ENCODE measurements around the gene NAA25. TPM values are rescaled to one million over a fixed set of nuclear protein-coding genes. Genes with fewer than 3 reads are reported as not detected.
"Not testable (repeated sequence)": the region's sequence is repeated elsewhere in the genome, so short reads cannot be mapped to it uniquely, and the experiment has no call there.

The NAA25 gene
- total RNA-seq, 1 donor from 2014 or later: 29.8 TPM

GRCh38 chr12:112087055-112087850, 21.3 kb downstream of the NAA25 start:
- DNase-seq (ENCODE audit: low spot score in 2 of 2): no peak
- FAIRE-seq: no peak

GRCh38 chr12:112066566-112066965, 42.0 kb downstream of the NAA25 start:
- no peak for FAIRE-seq
- no peak for DNase-seq (ENCODE audit: low spot score in 2 of 2)

- no peak for DNase-seq (ENCODE audit: low spot score in 2 of 2)
- FAIRE-seq: no peak
Measured at GRCh38 chr12:112063273-112063672, 45.3 kb downstream of the NAA25 start.

GRCh38 chr12:112061137-112061536, 47.4 kb downstream of the NAA25 start:
- no peak for DNase-seq (ENCODE audit: low spot score in 2 of 2)
- no peak for FAIRE-seq

- no peak for DNase-seq (ENCODE audit: low spot score in 2 of 2)
- no peak for FAIRE-seq
Measured at GRCh38 chr12:112049351-112049750, 59.2 kb downstream of the NAA25 start.

GRCh38 chr12:112046003-112046402, 62.6 kb downstream of the NAA25 start:
- FAIRE-seq: no peak

GRCh38 chr12:112036614-112037013, 72.0 kb downstream of the NAA25 start:
- not testable (repeated sequence) for DNase-seq (ENCODE audit: low spot score in 2 of 2); FAIRE-seq

More at GRCh38 chr12:112046003-112046402, 62.6 kb downstream of the NAA25 start:
- no peak for DNase-seq (ENCODE audit: low spot score in 2 of 2)

GRCh38 chr12:112035219-112035785, 73.3 kb downstream of the NAA25 start:
- no peak for DNase-seq (ENCODE audit: low spot score in 2 of 2)
- no peak for FAIRE-seq

- no peak for FAIRE-seq
Measured at GRCh38 chr12:112032292-112032691, 76.3 kb downstream of the NAA25 start.

GRCh38 chr12:112031472-112031871, 77.1 kb downstream of the NAA25 start:
- FAIRE-seq (no peak), DNase-seq (ENCODE audit: low spot score in 2 of 2) (no peak)

More at GRCh38 chr12:112032292-112032691, 76.3 kb downstream of the NAA25 start:
- DNase-seq (ENCODE audit: low spot score in 2 of 2): no peak

- FAIRE-seq: no peak
- DNase-seq (ENCODE audit: low spot score in 2 of 2): no peak
Measured at GRCh38 chr12:112029301-112029700, 79.3 kb downstream of the NAA25 start.

GRCh38 chr12:112025808-112026375, 82.7 kb downstream of the NAA25 start:
- FAIRE-seq (no peak), DNase-seq (ENCODE audit: low spot score in 2 of 2) (no peak)

GRCh38 chr12:112023759-112024396, 84.7 kb downstream of the NAA25 start:
- no peak for FAIRE-seq
- no peak for DNase-seq (ENCODE audit: low spot score in 2 of 2)

- FAIRE-seq: no peak
- no peak for DNase-seq (ENCODE audit: low spot score in 2 of 2)
Measured at GRCh38 chr12:112022241-112023016, 86.2 kb downstream of the NAA25 start.

- DNase-seq (ENCODE audit: low spot score in 2 of 2): no peak
- FAIRE-seq: no peak
Measured at GRCh38 chr12:112020947-112021457, 87.6 kb downstream of the NAA25 start.

GRCh38 chr12:112018571-112019237, 89.9 kb downstream of the NAA25 start:
- DNase-seq (ENCODE audit: low spot score in 2 of 2) (no peak), FAIRE-seq (no peak)

GRCh38 chr12:112017041-112017440, 91.5 kb downstream of the NAA25 start:
- DNase-seq (ENCODE audit: low spot score in 2 of 2): no peak

GRCh38 chr12:112015938-112016337, 92.6 kb downstream of the NAA25 start:
- FAIRE-seq: no peak
- DNase-seq (ENCODE audit: low spot score in 2 of 2): no peak

More at GRCh38 chr12:112017041-112017440, 91.5 kb downstream of the NAA25 start:
- FAIRE-seq: no peak

GRCh38 chr12:112013601-112014402, 94.8 kb downstream of the NAA25 start:
- DNase-seq (ENCODE audit: low spot score in 2 of 2) (peak; percentile 22 to 44), FAIRE-seq (no peak)
